A673 (cell line): ENCODE data around the gene FGF12. TPM values are rescaled to one million over a fixed set of nuclear protein-coding genes. Genes with fewer than 3 reads are reported as not detected.

Experiments used
- BruUV-seq: library from RNA; stranded (reverse); fragments of 400-500 nt; replicated peaks from 2 replicates; lab custom pipeline; 2021; lab: Mats Ljungman, UMichigan
- CTCF ChIA-PET: fragments of 300-600 bp; sonication (Branson Sonifier 250); formaldehyde crosslinking; loops from one replicate; lab custom pipeline; 2022; ENCODE audit warnings: antibody characterized with exemption; lab: Charles Lee
- POLR2A ChIA-PET: fragments of 300-600 bp; sonication (Branson Sonifier 250); formaldehyde crosslinking; loops from one replicate; lab custom pipeline; 2022; ENCODE audit warnings: antibody characterized with exemption; ENCODE audit not compliant: low non-redundant PET; lab: Charles Lee
- DNase-seq: peaks from one replicate; pipeline ENCODE4 v3.0.0-alpha.2; 2015; ENCODE audit warnings: low spot score
- H3K27ac ChIP-seq: fragments of 200-600 bp; sonication (generic); 2 replicates; pipeline ENCODE4 v1.5.1; 2016; ENCODE audit warnings: mixed run types, low read depth, mild to moderate bottlenecking, mixed read lengths, antibody characterized with exemption, low read length; ENCODE audit not compliant: poor library complexity, severe bottlenecking
- H3K27me3 ChIP-seq: fragments of 200-600 bp; sonication (generic); replicated peaks from 2 replicates; pipeline ENCODE4 v1.6.1; 2017; ENCODE audit warnings: mixed run types, low read depth, mild to moderate bottlenecking, mixed read lengths, antibody characterized with exemption, low read length; ENCODE audit not compliant: insufficient read depth, poor library complexity
- H3K36me3 ChIP-seq: fragments of 200-600 bp; sonication (generic); 2 replicates; pipeline ENCODE4 v1.6.1; 2016; ENCODE audit warnings: mixed run types, mild to moderate bottlenecking, mixed read lengths, antibody characterized with exemption, low read length; ENCODE audit not compliant: insufficient read depth, poor library complexity, severe bottlenecking
- H3K4me1 ChIP-seq: fragments of 200-600 bp; sonication (generic); 2 replicates; pipeline ENCODE4 v1.6.1; 2017; ENCODE audit warnings: mixed run types, mild to moderate bottlenecking, mixed read lengths, antibody characterized with exemption, low read length; ENCODE audit not compliant: insufficient read depth, poor library complexity, severe bottlenecking
- H3K4me3 ChIP-seq: fragments of 200-600 bp; sonication (generic); 2 replicates; pipeline ENCODE4 v1.5.1; 2016; ENCODE audit warnings: low read depth, mixed run types, mild to moderate bottlenecking, mixed read lengths, low read length; ENCODE audit not compliant: poor library complexity, severe bottlenecking
- H3K9me3 ChIP-seq: fragments of 200-600 bp; sonication (generic); 2 replicates; pipeline ENCODE4 v1.6.1; 2016; ENCODE audit warnings: mixed run types, low read depth, mild to moderate bottlenecking, mixed read lengths, antibody characterized with exemption, low read length; ENCODE audit not compliant: poor library complexity, severe bottlenecking
- EZH2 ChIP-seq: fragments of 200-600 bp; sonication (generic); IDR thresholded peaks from 2 replicates; pipeline ENCODE4 v1.6.1; 2017; ENCODE audit warnings: borderline replicate concordance, low read depth, mild to moderate bottlenecking, mixed read lengths, antibody characterized with exemption, low read length; ENCODE audit not compliant: poor library complexity, severe bottlenecking
- intact Hi-C: fragments of 100-400 bp; cut with micrococcal nuclease; formaldehyde crosslinking; loops from one replicate; pipeline ENCODE4 v1.10.0; 2022; ENCODE audit not compliant: unreplicated experiment
- total RNA-seq: library from RNA; stranded (reverse); gene quantifications from 2 replicates; pipeline ENCODE4 v1.2.3, GENCODE V29; 2021
- TF ChIP-seq, protein P1 (sequence below): fragments of 300-800, 200-600 bp; sonication (generic); conservative IDR thresholded peaks from 2 replicates; pipeline ENCODE4 v1.5.1; 2017; ENCODE audit warnings: low read depth, mild to moderate bottlenecking, antibody characterized with exemption, low read length, moderate library complexity, mixed read lengths

The FGF12 gene
- total RNA-seq, 1 experiment from 2014 or later: 2.3 TPM

DNA sequence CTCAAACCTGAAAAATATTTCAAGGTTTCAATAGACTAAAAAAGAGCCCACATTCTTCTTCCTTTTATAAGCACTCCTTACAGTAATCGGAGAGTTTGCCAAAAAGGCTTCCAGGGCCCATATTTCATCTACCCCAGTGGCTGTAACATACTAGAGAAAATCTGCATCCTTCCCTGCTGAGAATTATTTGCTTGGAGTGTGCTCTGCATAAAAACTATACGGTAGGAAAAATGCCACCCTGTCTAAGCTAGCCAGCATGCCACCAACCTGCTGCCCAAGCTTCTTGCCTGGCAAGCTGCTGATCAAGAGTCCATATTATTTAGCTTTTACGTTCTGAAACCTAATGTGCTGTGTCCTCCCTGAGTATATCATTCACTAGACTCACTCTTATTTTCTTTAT lies 107.1 kb downstream of the FGF12 start:
- DNase-seq: no peak
- Histone ChIP-seq H3K4me1 (no peaks in the 10 kb centered on the region), H3K27me3 (no peaks in the 10 kb centered on the region), H3K27ac (no peak overlapping the region), H3K36me3 (no peaks in the 10 kb centered on the region), H3K9me3 (no peaks in the 10 kb centered on the region), H3K4me3 (no peak overlapping the region)
- intact Hi-C loops: no loop called here
- ChIA-PET CTCF (interaction anchor here (1.2 kb wide), 1 partner anchor 152 kb away, joined by 3 read pairs; no protein-coding TSS in a partner anchor), POLR2A (no interaction called here)
- TF ChIP-seq, protein P1, sequence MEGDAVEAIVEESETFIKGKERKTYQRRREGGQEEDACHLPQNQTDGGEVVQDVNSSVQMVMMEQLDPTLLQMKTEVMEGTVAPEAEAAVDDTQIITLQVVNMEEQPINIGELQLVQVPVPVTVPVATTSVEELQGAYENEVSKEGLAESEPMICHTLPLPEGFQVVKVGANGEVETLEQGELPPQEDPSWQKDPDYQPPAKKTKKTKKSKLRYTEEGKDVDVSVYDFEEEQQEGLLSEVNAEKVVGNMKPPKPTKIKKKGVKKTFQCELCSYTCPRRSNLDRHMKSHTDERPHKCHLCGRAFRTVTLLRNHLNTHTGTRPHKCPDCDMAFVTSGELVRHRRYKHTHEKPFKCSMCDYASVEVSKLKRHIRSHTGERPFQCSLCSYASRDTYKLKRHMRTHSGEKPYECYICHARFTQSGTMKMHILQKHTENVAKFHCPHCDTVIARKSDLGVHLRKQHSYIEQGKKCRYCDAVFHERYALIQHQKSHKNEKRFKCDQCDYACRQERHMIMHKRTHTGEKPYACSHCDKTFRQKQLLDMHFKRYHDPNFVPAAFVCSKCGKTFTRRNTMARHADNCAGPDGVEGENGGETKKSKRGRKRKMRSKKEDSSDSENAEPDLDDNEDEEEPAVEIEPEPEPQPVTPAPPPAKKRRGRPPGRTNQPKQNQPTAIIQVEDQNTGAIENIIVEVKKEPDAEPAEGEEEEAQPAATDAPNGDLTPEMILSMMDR: no peak
- no peak for TF ChIP-seq EZH2
- BruUV-seq: no TSS peak

DNA sequence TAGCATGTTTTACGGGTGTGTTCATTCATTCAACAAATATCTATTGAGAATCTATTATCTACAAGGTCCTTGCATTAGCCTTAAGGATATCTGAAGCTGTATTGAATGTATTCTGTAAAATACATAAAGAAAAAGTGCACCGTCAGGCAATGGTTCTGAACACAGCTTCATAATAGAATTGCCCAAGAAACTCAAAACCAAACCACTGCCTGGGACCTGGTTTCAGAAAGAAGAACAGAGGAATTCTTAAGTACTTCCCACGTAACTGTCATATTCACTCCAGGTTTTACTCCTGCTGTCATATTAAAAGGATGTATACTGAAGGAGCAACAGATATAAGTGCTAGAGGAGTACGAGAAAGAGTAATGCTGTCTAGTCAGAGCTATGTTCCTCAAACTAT lies 115.9 kb downstream of the FGF12 start:
- ChIA-PET POLR2A (no interaction called here), CTCF (no interaction called here)
- Histone ChIP-seq H3K9me3 (no peaks in the 10 kb centered on the region), H3K27ac (no peak overlapping the region), H3K36me3 (no peaks in the 10 kb centered on the region), H3K27me3 (peaks cover 22% of the 10 kb centered on the region), H3K4me1 (no peaks in the 10 kb centered on the region), H3K4me3 (no peak overlapping the region)
- no TSS peak for BruUV-seq
- TF ChIP-seq EZH2: no peak
- TF ChIP-seq, protein P1: no peak
- intact Hi-C loops: no loop called here
- no peak for DNase-seq

DNA sequence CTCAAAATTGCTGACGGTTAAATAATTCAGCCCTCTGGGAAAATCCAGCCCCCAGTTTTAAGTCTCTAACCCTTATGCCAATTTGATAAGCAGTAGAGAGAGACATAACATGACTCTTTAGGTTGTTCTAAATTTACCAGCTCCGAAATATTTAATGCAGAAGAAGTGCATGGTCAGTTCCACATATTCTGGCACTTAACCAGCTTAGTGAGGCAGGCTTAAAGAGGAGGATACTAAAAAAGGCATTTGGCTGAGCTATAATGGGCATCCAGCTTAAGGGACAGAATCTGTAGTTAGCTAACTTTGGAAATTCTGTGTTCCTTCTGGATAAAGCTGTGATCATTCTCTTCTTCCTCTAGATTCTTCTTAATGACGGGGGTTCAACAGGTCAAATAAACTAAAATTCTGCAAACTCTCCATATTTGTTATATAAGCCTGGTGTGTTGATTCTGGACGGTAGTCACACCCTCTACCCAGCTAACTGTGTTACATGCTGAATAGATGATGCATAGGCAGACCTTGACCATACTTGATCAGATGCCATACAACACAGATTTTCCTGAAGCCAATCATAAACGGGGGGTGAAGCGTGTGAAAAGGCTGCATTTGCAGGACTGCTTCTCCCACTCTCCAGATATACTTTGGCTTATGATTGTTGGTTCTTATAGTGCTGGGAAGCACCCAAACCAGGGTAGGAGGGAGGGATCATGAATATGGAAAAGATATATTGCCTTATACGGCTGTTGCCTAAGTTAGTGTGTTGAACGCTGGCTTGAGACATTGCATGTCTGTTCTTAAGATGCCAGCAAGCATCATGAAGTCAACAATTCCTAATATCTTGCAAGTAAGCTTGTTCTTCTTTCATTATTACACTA lies 118.4 kb downstream of the FGF12 start:
- H3K27ac ChIP-seq: no peak overlapping the region
- H3K27me3 ChIP-seq: peaks cover 12% of the 10 kb centered on the region
- no peaks in the 10 kb centered on the region for H3K4me1 ChIP-seq
- H3K4me3 ChIP-seq: no peak overlapping the region
- no peak for DNase-seq
- BruUV-seq: no TSS peak
- ChIA-PET POLR2A (no interaction called here), CTCF (interaction anchor here (0.5 kb wide), 1 partner anchor 20 kb away, joined by 3 read pairs; no protein-coding TSS in a partner anchor)
- H3K9me3 ChIP-seq: no peaks in the 10 kb centered on the region
- H3K36me3 ChIP-seq: no peaks in the 10 kb centered on the region
- no peak for TF ChIP-seq EZH2
- TF ChIP-seq, protein P1: no peak
- intact Hi-C loops: no loop called here
